Ishikawa (cell line): Measurements from ENCODE around the gene AFF2.

ENCODE experiments used
- CREB1 ChIP-seq: IDR thresholded peaks from 2 replicates; pipeline ENCODE4 v1.6.1; 2012; ENCODE audit warnings: low read depth
- EP300 ChIP-seq: IDR thresholded peaks from 2 replicates; pipeline ENCODE4 v1.6.1; 2012; ENCODE audit warnings: borderline replicate concordance
- TAF1 ChIP-seq: IDR thresholded peaks from 2 replicates; pipeline ENCODE4 v1.6.1; 2012; ENCODE audit warnings: low read depth, mild to moderate bottlenecking
- YY1 ChIP-seq: IDR thresholded peaks from 2 replicates; pipeline ENCODE4 v1.6.1; 2012; ENCODE audit warnings: low read depth
- TF ChIP-seq, protein P1 (sequence below): IDR thresholded peaks from 2 replicates; pipeline ENCODE4 v1.6.1; 2012; ENCODE audit warnings: low read depth, mild to moderate bottlenecking

DNA sequence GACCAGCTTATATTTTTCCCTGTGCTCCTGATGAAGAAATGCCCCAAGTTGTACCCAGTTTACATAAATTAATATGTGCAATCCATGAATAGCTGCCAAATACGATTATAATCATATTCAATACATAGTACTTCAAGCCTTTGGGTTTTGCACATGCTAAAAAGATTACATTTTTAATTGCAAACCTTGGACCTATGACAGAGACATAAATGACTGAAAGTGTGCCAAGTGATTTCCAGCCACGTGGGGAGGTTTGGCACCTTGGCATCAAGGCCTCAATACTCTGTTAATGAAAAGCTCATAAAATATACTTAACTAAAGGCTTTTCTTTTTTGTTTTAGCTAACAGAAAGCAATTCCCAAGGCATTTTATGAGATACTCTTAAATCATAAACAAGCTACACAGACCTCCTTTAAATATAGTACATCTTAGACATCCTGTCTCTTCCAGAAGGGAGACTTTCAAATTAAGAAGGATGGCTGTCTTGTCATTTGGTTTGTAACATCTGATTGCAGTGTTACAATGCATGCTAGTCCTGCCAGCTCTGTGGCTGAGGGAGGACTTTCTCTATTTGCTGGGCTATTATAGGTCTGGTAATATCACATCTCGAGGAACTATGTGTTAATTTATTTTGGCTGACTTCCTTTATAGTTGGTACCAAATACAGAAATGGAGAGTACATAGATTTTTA is 404.1 kb downstream of the AFF2 start:
- TF ChIP-seq CREB1 = no peak
- no peak for TF ChIP-seq EP300
- TF ChIP-seq TAF1 = no peak
- no peak for TF ChIP-seq YY1
- TF ChIP-seq, protein P1, sequence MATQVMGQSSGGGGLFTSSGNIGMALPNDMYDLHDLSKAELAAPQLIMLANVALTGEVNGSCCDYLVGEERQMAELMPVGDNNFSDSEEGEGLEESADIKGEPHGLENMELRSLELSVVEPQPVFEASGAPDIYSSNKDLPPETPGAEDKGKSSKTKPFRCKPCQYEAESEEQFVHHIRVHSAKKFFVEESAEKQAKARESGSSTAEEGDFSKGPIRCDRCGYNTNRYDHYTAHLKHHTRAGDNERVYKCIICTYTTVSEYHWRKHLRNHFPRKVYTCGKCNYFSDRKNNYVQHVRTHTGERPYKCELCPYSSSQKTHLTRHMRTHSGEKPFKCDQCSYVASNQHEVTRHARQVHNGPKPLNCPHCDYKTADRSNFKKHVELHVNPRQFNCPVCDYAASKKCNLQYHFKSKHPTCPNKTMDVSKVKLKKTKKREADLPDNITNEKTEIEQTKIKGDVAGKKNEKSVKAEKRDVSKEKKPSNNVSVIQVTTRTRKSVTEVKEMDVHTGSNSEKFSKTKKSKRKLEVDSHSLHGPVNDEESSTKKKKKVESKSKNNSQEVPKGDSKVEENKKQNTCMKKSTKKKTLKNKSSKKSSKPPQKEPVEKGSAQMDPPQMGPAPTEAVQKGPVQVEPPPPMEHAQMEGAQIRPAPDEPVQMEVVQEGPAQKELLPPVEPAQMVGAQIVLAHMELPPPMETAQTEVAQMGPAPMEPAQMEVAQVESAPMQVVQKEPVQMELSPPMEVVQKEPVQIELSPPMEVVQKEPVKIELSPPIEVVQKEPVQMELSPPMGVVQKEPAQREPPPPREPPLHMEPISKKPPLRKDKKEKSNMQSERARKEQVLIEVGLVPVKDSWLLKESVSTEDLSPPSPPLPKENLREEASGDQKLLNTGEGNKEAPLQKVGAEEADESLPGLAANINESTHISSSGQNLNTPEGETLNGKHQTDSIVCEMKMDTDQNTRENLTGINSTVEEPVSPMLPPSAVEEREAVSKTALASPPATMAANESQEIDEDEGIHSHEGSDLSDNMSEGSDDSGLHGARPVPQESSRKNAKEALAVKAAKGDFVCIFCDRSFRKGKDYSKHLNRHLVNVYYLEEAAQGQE = no peak
